ENCODE results near the gene PLSCR5. TPM values are rescaled to one million over a fixed set of nuclear protein-coding genes. Genes with fewer than 3 reads are reported as not detected.

PLSCR5 gene
- total and polyA plus RNA-seq, 2 donors (not counting 1 experiment from before 2014, with no cell fraction given), result not detected

- peaks cover 5% of the 10 kb centered on the region for H3K79me2 ChIP-seq (ENCODE audit: control insufficient read depth, insufficient read depth, low read length)
- DNase-seq (ENCODE audit: low read depth in 2 of 2), result no peak
- H3K9me3 ChIP-seq (ENCODE audit: control insufficient read depth, insufficient read depth, low read depth, low read length), result no peaks in the 10 kb centered on the region
- H3K4me3 ChIP-seq (replicated peaks in 1 of 4; ENCODE audit: control extremely low read depth in 1 of 4, insufficient read depth in 1 of 4, low read depth in 3 of 4, low read length in 4 of 4), result no peak overlapping the region
- H3K36me3 ChIP-seq (ENCODE audit: control insufficient read depth, insufficient read depth, low read length), result no peaks in the 10 kb centered on the region
- no peaks in the 10 kb centered on the region for H3K27me3 ChIP-seq (ENCODE audit: control insufficient read depth, insufficient read depth, low read length)
- H3K4me2 ChIP-seq (ENCODE audit: extremely low read depth, insufficient read depth, low read length), result no peak overlapping the region
- no peak overlapping the region for H2AFZ ChIP-seq (ENCODE audit: low read length)
- H3K9ac ChIP-seq (ENCODE audit: insufficient read depth, low read length), result no peak overlapping the region
- no peaks in the 10 kb centered on the region for H4K20me1 ChIP-seq (ENCODE audit: control insufficient read depth, extremely low read depth, insufficient read depth, low read length)
- no peak overlapping the region for H3K27ac ChIP-seq (ENCODE audit: insufficient read depth, low read length)
- peaks cover 11% of the 10 kb centered on the region for H3K4me1 ChIP-seq (ENCODE audit: control insufficient read depth, extremely low read depth, insufficient read depth, low read length)
- TF ChIP-seq CTCF (conservative IDR thresholded peaks at IDR 0.05 in 1 of 2, IDR thresholded peaks at IDR 0.05 in 1 of 2; ENCODE audit: low read depth in 1 of 2, low read length in 2 of 2), result no peak
- TF ChIP-seq EZH2 (IDR thresholded peaks at IDR 0.05; ENCODE audit: low read length, missing control alignments), result no peak
Observed at GRCh38 chr3:146547235-146547835, 57.8 kb downstream of the PLSCR5 start.

- no peaks in the 10 kb centered on the region for H3K36me3 ChIP-seq (ENCODE audit: control insufficient read depth, insufficient read depth, low read length)
- peaks cover 10% of the 10 kb centered on the region for H3K79me2 ChIP-seq (ENCODE audit: control insufficient read depth, insufficient read depth, low read length)
- H3K4me1 ChIP-seq (ENCODE audit: control insufficient read depth, extremely low read depth, insufficient read depth, low read length), result peaks cover 9% of the 10 kb centered on the region
- H3K9me3 ChIP-seq (ENCODE audit: control insufficient read depth, insufficient read depth, low read depth, low read length), result no peaks in the 10 kb centered on the region
- H3K4me2 ChIP-seq (ENCODE audit: extremely low read depth, insufficient read depth, low read length), result no peak overlapping the region
- no peaks in the 10 kb centered on the region for H3K27me3 ChIP-seq (ENCODE audit: control insufficient read depth, insufficient read depth, low read length)
- no peak for TF ChIP-seq EZH2 (IDR thresholded peaks at IDR 0.05; ENCODE audit: low read length, missing control alignments)
- no peak for TF ChIP-seq CTCF (conservative IDR thresholded peaks at IDR 0.05 in 1 of 2, IDR thresholded peaks at IDR 0.05 in 1 of 2; ENCODE audit: low read depth in 1 of 2, low read length in 2 of 2)
- H4K20me1 ChIP-seq (ENCODE audit: control insufficient read depth, extremely low read depth, insufficient read depth, low read length), result no peaks in the 10 kb centered on the region
- H3K4me3 ChIP-seq (replicated peaks in 1 of 4; ENCODE audit: control extremely low read depth in 1 of 4, insufficient read depth in 1 of 4, low read depth in 3 of 4, low read length in 4 of 4), result no peak overlapping the region
- no peak overlapping the region for H3K27ac ChIP-seq (ENCODE audit: insufficient read depth, low read length)
- no peak overlapping the region for H3K9ac ChIP-seq (ENCODE audit: insufficient read depth, low read length)
- DNase-seq (ENCODE audit: low read depth in 2 of 2), result no peak
- no peak overlapping the region for H2AFZ ChIP-seq (ENCODE audit: low read length)
Observed at GRCh38 chr3:146546366-146546965, 58.7 kb downstream of the PLSCR5 start.

GRCh38 chr3:146544929-146545528, 60.1 kb downstream of the PLSCR5 start:
- peak overlapping the region; percentile 65 for H3K9ac ChIP-seq (ENCODE audit: insufficient read depth, low read length)
- peak overlapping the region; percentile 78 for H3K4me2 ChIP-seq (ENCODE audit: extremely low read depth, insufficient read depth, low read length)
- peak overlapping the region; percentile 87 for H2AFZ ChIP-seq (ENCODE audit: low read length)
- no peaks in the 10 kb centered on the region for H4K20me1 ChIP-seq (ENCODE audit: control insufficient read depth, extremely low read depth, insufficient read depth, low read length)
- H3K4me3 ChIP-seq (replicated peaks in 1 of 4; ENCODE audit: control extremely low read depth in 1 of 4, insufficient read depth in 1 of 4, low read depth in 3 of 4, low read length in 4 of 4), result peak overlapping the region; percentile 85 to 89 (median 86)
- peak overlapping the region; percentile 93 for H3K27ac ChIP-seq (ENCODE audit: insufficient read depth, low read length)
- no peak for DNase-seq (ENCODE audit: low read depth in 2 of 2)
- no peaks in the 10 kb centered on the region for H3K27me3 ChIP-seq (ENCODE audit: control insufficient read depth, insufficient read depth, low read length)
- H3K36me3 ChIP-seq (ENCODE audit: control insufficient read depth, insufficient read depth, low read length), result no peaks in the 10 kb centered on the region
- H3K79me2 ChIP-seq (ENCODE audit: control insufficient read depth, insufficient read depth, low read length), result peaks cover 12% of the 10 kb centered on the region
- H3K4me1 ChIP-seq (ENCODE audit: control insufficient read depth, extremely low read depth, insufficient read depth, low read length), result no peaks in the 10 kb centered on the region
- no peaks in the 10 kb centered on the region for H3K9me3 ChIP-seq (ENCODE audit: control insufficient read depth, insufficient read depth, low read depth, low read length)
- TF ChIP-seq CTCF (conservative IDR thresholded peaks at IDR 0.05 in 1 of 2, IDR thresholded peaks at IDR 0.05 in 1 of 2; ENCODE audit: low read depth in 1 of 2, low read length in 2 of 2) (no peak), EZH2 (IDR thresholded peaks at IDR 0.05; ENCODE audit: low read length, missing control alignments) (no peak)

Measured in fibroblast of lung (primary cell).